ENCODE results near the gene NAGPA.

DNA sequence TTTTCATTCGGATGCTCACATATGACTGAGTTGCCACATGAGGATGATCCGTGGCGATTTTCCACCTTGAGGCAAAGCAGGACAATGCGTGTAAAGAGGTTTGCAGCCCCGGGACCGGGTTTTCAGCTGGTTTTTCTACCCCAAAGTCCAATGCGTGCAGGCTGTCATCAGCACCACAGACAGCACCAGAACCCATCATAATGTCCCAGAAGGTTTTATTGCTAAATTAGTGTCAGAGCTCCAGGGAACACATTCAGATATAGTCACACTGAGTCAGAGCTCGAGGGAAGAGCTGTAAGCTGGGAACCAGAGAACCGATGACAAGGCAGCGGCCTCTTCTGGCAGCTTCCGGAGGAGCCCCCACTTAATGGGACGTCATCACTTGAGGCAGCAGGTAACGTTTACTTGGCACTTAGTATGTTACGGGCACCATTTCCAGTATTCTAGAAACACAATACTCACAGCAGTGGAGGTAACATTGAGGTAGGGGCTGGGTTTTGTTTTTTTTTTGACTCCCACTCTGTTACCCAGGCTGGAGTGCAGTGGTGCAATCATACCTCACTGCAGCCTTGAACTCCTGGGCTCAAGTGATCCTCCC, 8.9 kb upstream of the NAGPA start:
- no peak for TF ChIP-seq GATA1 (IDR thresholded peaks at IDR 0.05; ENCODE audit: low read depth, low read length)
- no peak for TF ChIP-seq POLR2A (IDR thresholded peaks at IDR 0.05; ENCODE audit: low read length)

Measured in erythroblast (primary cell).